CD4-positive, alpha-beta memory T cell (primary cell): ENCODE data around the gene TANGO2. TPM values are rescaled to one million over a fixed set of nuclear protein-coding genes. Genes with fewer than 3 reads are reported as not detected.

ENCODE experiments used
- CTCF ChIA-PET: fragments of 350-600 bp; sonication (Branson Sonifier 250); formaldehyde crosslinking; loops from one replicate; lab custom pipeline; 2021; ENCODE audit warnings: inconsistent platforms; ENCODE audit not compliant: partially characterized antibody; lab: Charles Lee
- POLR2A ChIA-PET: fragments of 350-600 bp; sonication (Branson Sonifier 250); formaldehyde crosslinking; loops from one replicate; lab custom pipeline; 2021; ENCODE audit not compliant: partially characterized antibody; lab: Charles Lee
- DNase-seq, 5 donors: peaks; one replicate each; pipeline versions ENCODE4 v3.0.0 to v3.0.0-alpha.2; 2020 to 2022; ENCODE audit warnings: mixed read lengths in 1 of 5
- H3K27ac ChIP-seq: one replicate; pipeline ENCODE4 v1.7.0; 2013; ENCODE audit warnings: low read depth, low read length
- H3K27me3 ChIP-seq: 2 replicates; pipeline ENCODE4 v1.7.0; 2013; ENCODE audit warnings: mild to moderate bottlenecking, low read length, moderate library complexity; ENCODE audit not compliant: insufficient read depth
- H3K36me3 ChIP-seq: 2 replicates; pipeline ENCODE4 v1.7.0; 2013; ENCODE audit warnings: mild to moderate bottlenecking, low read length, moderate library complexity; ENCODE audit not compliant: insufficient read depth
- H3K4me1 ChIP-seq: 2 replicates; pipeline ENCODE4 v1.7.0; 2013; ENCODE audit warnings: mild to moderate bottlenecking, low read length, moderate library complexity; ENCODE audit not compliant: insufficient read depth
- H3K4me3 ChIP-seq, 2 donors: one replicate each; pipeline ENCODE4 v1.7.0; 2013; ENCODE audit warnings: low read length in 2 of 2, mild to moderate bottlenecking in 1 of 2
- H3K9me3 ChIP-seq, 2 donors: one replicate each; pipeline ENCODE4 v1.7.0; 2013; ENCODE audit warnings: low read length in 2 of 2, control low read depth in 1 of 2; ENCODE audit not compliant: control insufficient read depth in 1 of 2
- H3K27ac Mint-ChIP-seq, 7 donors: one replicate each; pipeline ENCODE4 v1.8.0; 2020 to 2021; ENCODE audit warnings: mixed read lengths in 7 of 7, mild to moderate bottlenecking in 6 of 7, inconsistent platforms in 3 of 7, moderate library complexity in 3 of 7
- H3K27me3 Mint-ChIP-seq, 2 donors: one replicate each; pipeline ENCODE4 v1.8.0; 2020 to 2021; ENCODE audit warnings: mixed read lengths in 2 of 2
- H3K36me3 Mint-ChIP-seq, 2 donors: one replicate each; pipeline ENCODE4 v1.8.0; 2020 to 2021; ENCODE audit warnings: mixed read lengths in 2 of 2, inconsistent platforms in 1 of 2, mild to moderate bottlenecking in 1 of 2
- H3K4me1 Mint-ChIP-seq, 4 donors: one replicate each; pipeline ENCODE4 v1.8.0; 2020 to 2021; ENCODE audit warnings: mixed read lengths in 4 of 4, mild to moderate bottlenecking in 1 of 4
- H3K4me3 Mint-ChIP-seq, 8 donors: one replicate each; pipeline ENCODE4 v1.8.0; 2020 to 2021; ENCODE audit warnings: mixed read lengths in 8 of 8, mild to moderate bottlenecking in 7 of 8, moderate library complexity in 6 of 8, inconsistent platforms in 3 of 8
- H3K9me3 Mint-ChIP-seq, 8 donors: one replicate each; pipeline ENCODE4 v1.8.0; 2020 to 2021; ENCODE audit warnings: mixed read lengths in 8 of 8, mild to moderate bottlenecking in 5 of 8, inconsistent platforms in 3 of 8, moderate library complexity in 1 of 8
- intact Hi-C: fragments of 100-400 bp; cut with micrococcal nuclease; formaldehyde crosslinking; loops from one replicate; pipeline ENCODE4 v1.15.1; 2023
- polyA plus RNA-seq, 2 donors: library from polyadenylated mRNA; unstranded; fragments of 300-500 nt; fragmentation: Illumina TruSeq; gene quantifications; one replicate each; pipeline ENCODE4 v1.2.3, GENCODE V29; 2021
- total RNA-seq, 2 experiments: library from RNA; stranded (reverse); gene quantifications; one replicate each; pipeline ENCODE4 v1.2.3, GENCODE V29; 2021

Gene TANGO2
- total and polyA plus RNA-seq, 4 experiments from 2014 or later = 40.9 to 51.5 (median 47.3) TPM

DNA sequence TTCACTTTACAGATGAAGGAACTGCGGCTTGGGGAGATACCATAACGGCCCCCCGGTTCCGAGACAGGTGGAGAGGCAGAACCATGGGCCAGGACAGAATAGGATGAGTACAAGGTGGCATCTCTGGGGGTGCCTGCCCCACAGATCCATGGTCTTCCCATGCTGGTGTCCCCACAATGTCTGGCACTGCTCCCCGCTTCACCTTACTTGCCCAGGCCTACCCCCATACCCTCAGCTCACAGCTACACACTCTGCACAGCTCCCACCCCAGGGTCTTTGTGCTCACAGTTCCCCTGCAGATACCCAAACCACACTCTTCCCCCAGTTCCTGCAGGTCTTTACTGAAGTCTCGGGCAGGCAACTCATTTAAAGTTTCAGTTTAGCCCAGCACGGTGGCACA, 47.7 kb downstream of the TANGO2 start:
- POLR2A ChIA-PET = no interaction called here
- H3K27me3 ChIP-seq = no peaks in the 10 kb centered on the region
- H3K4me3 ChIP-seq = no peak overlapping the region
- H3K4me1 ChIP-seq = peaks cover 4% of the 10 kb centered on the region
- no peak overlapping the region for H3K27ac Mint-ChIP-seq
- H3K36me3 ChIP-seq = peaks cover 7% of the 10 kb centered on the region
- H3K9me3 Mint-ChIP-seq = no peaks in the 10 kb centered on the region
- no peaks in the 10 kb centered on the region for H3K27me3 Mint-ChIP-seq
- intact Hi-C loops = no loop called here
- no peak overlapping the region for H3K4me3 Mint-ChIP-seq
- H3K27ac ChIP-seq = no peak overlapping the region
- peaks cover 0 to 10% of the 10 kb centered on the region in 2 donors for H3K36me3 Mint-ChIP-seq
- H3K4me1 Mint-ChIP-seq = peaks cover 0 to 2% (median 0%) of the 10 kb centered on the region in 4 donors
- CTCF ChIA-PET = interaction anchor here (0.6 kb wide), 1 partner anchor 156 kb away, joined by 3 read pairs; no protein-coding TSS in a partner anchor
- H3K9me3 ChIP-seq = no peaks in the 10 kb centered on the region
- DNase-seq = no peak

DNA sequence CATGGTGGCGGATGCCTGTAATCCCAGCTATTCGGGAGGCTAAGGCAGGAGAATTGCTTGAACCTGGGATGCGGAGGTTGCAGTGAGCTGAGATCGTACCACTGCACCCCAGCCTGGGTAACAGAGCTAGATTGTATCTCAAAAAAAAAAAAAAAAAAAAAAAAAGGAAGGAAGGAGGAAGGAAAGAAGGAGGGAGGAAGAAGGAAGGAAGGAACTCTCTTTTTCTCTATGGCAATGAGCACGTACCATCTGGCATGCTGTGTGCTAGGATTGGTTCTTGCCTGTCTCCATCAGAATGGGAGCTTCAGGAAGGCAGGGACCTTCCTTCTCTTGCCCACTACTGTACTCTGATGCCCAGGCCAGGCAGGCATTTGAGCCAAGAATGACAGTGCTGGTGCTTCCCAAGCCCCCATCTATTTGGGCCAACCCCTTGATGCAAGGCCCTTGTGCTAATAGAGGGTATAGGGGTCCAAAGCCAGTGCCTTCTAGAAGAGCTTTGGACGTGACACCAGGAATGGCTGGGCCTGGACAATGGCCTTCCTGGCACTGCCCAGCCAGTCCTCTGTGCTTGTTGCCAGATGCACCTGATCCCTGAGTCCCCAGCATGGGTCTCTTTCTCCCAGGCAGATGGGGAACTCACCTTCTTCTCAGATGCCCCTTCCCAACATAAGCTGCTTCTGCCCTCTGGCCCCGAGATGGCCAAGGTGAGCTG, 48.6 kb downstream of the TANGO2 start:
- H3K9me3 ChIP-seq = no peaks in the 10 kb centered on the region
- Mint-ChIP-seq H3K9me3 (no peaks in the 10 kb centered on the region), H3K27me3 (no peaks in the 10 kb centered on the region), H3K4me3 (no peak overlapping the region), H3K4me1 (peaks cover 0 to 2% (median 0%) of the 10 kb centered on the region in 4 donors), H3K36me3 (peaks cover 0 to 6% of the 10 kb centered on the region in 2 donors), H3K27ac (no peak overlapping the region)
- H3K36me3 ChIP-seq = peaks cover 3% of the 10 kb centered on the region
- no peak overlapping the region for H3K4me3 ChIP-seq
- H3K4me1 ChIP-seq = peaks cover 4% of the 10 kb centered on the region
- no peaks in the 10 kb centered on the region for H3K27me3 ChIP-seq
- intact Hi-C loops = no loop called here
- no peak for DNase-seq
- ChIA-PET CTCF (interaction anchor here (0.6 kb wide), 1 partner anchor 157 kb away, joined by 3 read pairs; no protein-coding TSS in a partner anchor), POLR2A (no interaction called here)
- H3K27ac ChIP-seq = no peak overlapping the region

DNA sequence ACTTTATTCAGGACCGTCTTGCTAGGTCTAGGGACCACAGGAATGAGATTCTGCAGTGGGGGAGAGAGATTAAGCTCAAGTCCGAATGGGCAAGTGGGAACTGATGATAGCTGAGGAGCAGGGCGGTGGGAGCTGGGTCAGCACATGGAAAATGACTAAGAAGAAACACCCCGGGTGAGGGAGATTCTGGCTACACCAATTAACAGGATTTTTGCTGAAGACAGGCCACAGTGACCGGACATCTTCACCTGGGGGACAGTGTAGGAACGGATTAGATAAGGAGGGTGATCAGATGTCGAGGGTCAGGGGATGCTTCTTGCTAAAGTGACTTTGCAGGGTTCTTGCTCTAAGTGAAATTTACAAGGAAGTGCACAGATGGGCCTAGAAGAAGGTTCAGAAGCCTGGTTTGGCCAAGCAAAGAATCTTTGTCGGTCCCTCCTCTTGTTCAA, 50.6 kb downstream of the TANGO2 start:
- Mint-ChIP-seq H3K9me3 (no peaks in the 10 kb centered on the region), H3K27me3 (no peaks in the 10 kb centered on the region), H3K4me3 (no peak overlapping the region), H3K36me3 (no peaks in the 10 kb centered on the region), H3K27ac (no peak overlapping the region), H3K4me1 (no peaks in the 10 kb centered on the region)
- Histone ChIP-seq H3K4me3 (no peak overlapping the region), H3K9me3 (no peaks in the 10 kb centered on the region), H3K4me1 (peaks cover 8% of the 10 kb centered on the region), H3K36me3 (no peaks in the 10 kb centered on the region), H3K27me3 (no peaks in the 10 kb centered on the region), H3K27ac (no peak overlapping the region)
- CTCF ChIA-PET = interaction anchor here (1.1 kb wide), 1 partner anchor 12 kb away, joined by 4 read pairs; no protein-coding TSS in a partner anchor
- intact Hi-C loops = no loop called here
- POLR2A ChIA-PET = no interaction called here
- no peak for DNase-seq

DNA sequence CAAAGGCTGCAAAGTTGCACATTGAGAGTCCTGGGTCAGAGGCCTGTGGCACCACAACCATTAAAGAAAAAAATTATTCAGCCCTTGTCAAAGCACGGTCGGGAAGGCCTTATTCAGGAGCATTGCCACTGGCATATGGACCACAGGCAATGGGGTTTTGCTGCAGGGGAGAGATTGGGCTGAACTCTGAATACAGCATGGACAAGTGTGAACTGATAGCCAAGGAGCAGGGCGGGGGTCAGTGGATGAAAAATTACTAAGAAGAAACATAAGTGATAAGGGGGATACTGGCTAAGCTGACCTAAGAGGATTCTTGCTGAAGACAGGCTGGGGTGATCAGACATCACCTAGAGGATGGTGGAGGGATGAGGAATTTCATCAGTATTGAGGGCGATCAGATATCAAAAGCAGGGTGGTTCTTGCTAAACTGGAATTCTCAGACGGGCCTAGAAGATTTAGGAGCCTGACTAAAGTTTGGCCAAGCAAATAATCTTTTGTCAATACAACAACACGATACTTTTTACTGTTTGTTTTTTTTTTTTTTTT, 55.8 kb downstream of the TANGO2 start:
- intact Hi-C loops = no loop called here
- H3K4me1 Mint-ChIP-seq = peaks cover 4 to 19% (median 12%) of the 10 kb centered on the region in 4 donors
- H3K36me3 Mint-ChIP-seq = peaks cover 0 to 5% of the 10 kb centered on the region in 2 donors
- H3K9me3 ChIP-seq = no peaks in the 10 kb centered on the region
- no peaks in the 10 kb centered on the region for H3K27me3 ChIP-seq
- no peaks in the 10 kb centered on the region for H3K9me3 Mint-ChIP-seq
- H3K27me3 Mint-ChIP-seq = no peaks in the 10 kb centered on the region
- H3K4me1 ChIP-seq = peaks cover 27% of the 10 kb centered on the region
- POLR2A ChIA-PET = interaction anchor here (1.0 kb wide), 1 partner anchor 34 kb away, joined by 3 read pairs; no protein-coding TSS in a partner anchor
- no peak for DNase-seq
- H3K36me3 ChIP-seq = no peaks in the 10 kb centered on the region
- H3K4me3 ChIP-seq = no peak overlapping the region
- H3K4me3 Mint-ChIP-seq = peak overlapping the region in 4 of 8 donors; percentile 12 to 53 (median 41)
- no peak overlapping the region for H3K27ac ChIP-seq
- CTCF ChIA-PET = no interaction called here
- peak overlapping the region in 1 of 7 donors; percentile 60 for H3K27ac Mint-ChIP-seq

DNA sequence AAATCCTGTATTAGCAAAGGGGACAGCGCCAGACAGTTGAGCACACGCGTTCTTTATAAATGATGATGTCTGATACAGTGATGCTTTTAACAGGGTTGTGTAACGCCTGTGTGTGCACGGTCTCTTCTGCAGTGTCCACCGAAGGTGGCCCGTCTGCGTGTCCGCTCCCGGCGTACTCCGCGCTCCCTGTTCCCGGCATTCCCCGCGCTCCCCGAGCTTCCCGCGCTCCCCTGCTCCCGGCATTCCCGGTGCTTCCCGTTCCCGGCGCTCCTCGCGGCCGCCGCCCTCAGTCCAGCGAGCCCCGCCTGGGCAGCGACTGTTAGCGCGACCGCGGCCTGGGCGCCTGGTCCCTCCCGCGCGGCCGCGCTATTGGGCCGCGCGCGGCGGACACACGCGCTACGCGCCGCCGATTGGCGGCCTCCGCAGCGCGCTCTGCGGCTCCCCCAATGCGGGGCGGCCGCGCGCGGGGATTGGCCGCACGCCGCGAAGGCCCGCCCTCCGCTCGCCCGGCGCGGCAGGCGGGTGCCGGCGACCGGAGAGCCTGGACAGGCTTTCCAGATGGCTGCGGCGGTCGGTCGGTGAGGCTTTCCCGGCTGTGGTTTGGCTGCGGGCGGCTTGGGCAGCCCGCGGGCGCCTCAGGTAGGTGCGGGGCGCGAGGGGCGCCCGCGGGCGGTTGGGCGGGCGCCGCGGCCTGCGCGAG, 59.0 kb downstream of the TANGO2 start, which contains the start of gene DGCR8:
Gene DGCR8, plus strand, starts transcription at position 497 of the 700 bp plus-strand sequence. CDS start 5,723 bp downstream, outside the sequence.
- H3K4me1 ChIP-seq = peaks cover 52% of the 10 kb centered on the region

DNA sequence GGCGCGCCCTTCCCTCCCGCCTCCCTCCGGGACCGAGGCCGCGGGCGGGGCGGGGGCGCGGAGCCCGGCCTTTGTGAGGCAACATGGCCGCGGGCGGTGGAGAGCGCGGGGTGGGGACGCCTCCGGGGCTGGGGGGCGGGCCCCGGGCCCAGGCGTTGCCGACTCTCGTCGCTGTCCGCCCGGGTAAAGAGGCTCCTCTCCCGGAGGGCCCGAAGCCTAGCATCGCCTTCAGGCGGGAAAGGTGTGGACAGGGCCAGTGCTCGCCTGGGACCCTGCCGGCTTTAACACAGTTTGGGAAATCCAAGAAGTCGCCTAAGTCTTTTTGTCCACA, 59.5 kb downstream of the TANGO2 start:
- Histone ChIP-seq H3K4me3 (peak overlapping the region; percentile 59 to 76), H3K36me3 (peaks cover under 1% of the 10 kb centered on the region), H3K4me1 (peaks cover 55% of the 10 kb centered on the region), H3K27ac (peak overlapping the region; percentile 80), H3K9me3 (no peaks in the 10 kb centered on the region), H3K27me3 (no peaks in the 10 kb centered on the region)
- Mint-ChIP-seq H3K36me3 (peaks cover 2 to 13% of the 10 kb centered on the region in 2 donors), H3K27me3 (no peaks in the 10 kb centered on the region), H3K4me3 (peak overlapping the region; percentile 75 to 88 (median 86)), H3K27ac (peak overlapping the region; percentile 50 to 95 (median 78)), H3K9me3 (no peaks in the 10 kb centered on the region), H3K4me1 (peaks cover 27 to 51% (median 40%) of the 10 kb centered on the region in 4 donors)
- ChIA-PET POLR2A (interaction anchor here (0.6 to 1.1 kb wide), 2 partner anchors 37 to 69 kb away, joined by 3 to 7 read pairs; partner anchors contain the start of gene TRMT2A), CTCF (no interaction called here)
- DNase-seq = peak in 4 of 5 donors; percentile 73 to 81 (median 76)
- intact Hi-C loops = loop anchor here (1.0 to 2.0 kb wide), 3 partner anchors 20 to 60 kb away; partner anchors contain the start of genes TANGO2 and TRMT2A

More for the DNA sequence above, 59.0 kb downstream of the TANGO2 start, which contains the start of gene DGCR8:
- Histone ChIP-seq H3K27ac (peak within 1 kb of the TSS; percentile 80), H3K36me3 (no peaks in the 10 kb centered on the region), H3K4me3 (peak within 1 kb of the TSS; percentile 80 to 86), H3K27me3 (no peaks in the 10 kb centered on the region), H3K9me3 (no peaks in the 10 kb centered on the region)
- Mint-ChIP-seq H3K4me1 (peaks cover 27 to 47% (median 39%) of the 10 kb centered on the region in 4 donors), H3K27ac (peak within 1 kb of the TSS; percentile 85 to 97 (median 91)), H3K27me3 (no peaks in the 10 kb centered on the region), H3K4me3 (peak within 1 kb of the TSS; percentile 87 to 99 (median 94)), H3K9me3 (no peaks in the 10 kb centered on the region), H3K36me3 (peaks cover 0 to 11% of the 10 kb centered on the region in 2 donors)
- peak; percentile 52 to 83 (median 79) for DNase-seq
- ChIA-PET CTCF (no interaction called here), POLR2A (interaction anchor here (0.6 to 2.5 kb wide), 3 partner anchors 21 to 68 kb away, joined by 3 to 14 read pairs (median 4); partner anchors contain the start of gene TRMT2A)
- intact Hi-C loops = loop anchor here (1.0 to 2.0 kb wide), 3 partner anchors 20 to 59 kb away; partner anchors contain the start of genes TANGO2 and TRMT2A
